GM23338 (cell line): ENCODE measurements around the gene SASH1. TPM values are rescaled to one million over a fixed set of nuclear protein-coding genes. Genes with fewer than 3 reads are reported as not detected.
A peak's percentile ranks its signal among the peaks of the same experiment; 100 is the strongest.

Experiments used
- ATAC-seq: fragments of 200-7000 bp; cut with Tn5 transposase; 3 replicates; pipeline ENCODE4 v1.9.1; 2020
- DNase-seq: peaks from one replicate; pipeline ENCODE4 v3.0.0-alpha.2; 2015; ENCODE audit warnings: low spot score
- H2AFZ ChIP-seq: fragments of 200-600 bp; sonication (generic); 2 replicates; pipeline ENCODE4 v1.8.0; 2016; ENCODE audit warnings: antibody characterized with exemption, mild to moderate bottlenecking, moderate library complexity
- H3F3A ChIP-seq: fragments of 200-600 bp; sonication (generic); replicated peaks from 2 replicates; pipeline ENCODE4 v1.8.0; 2017; ENCODE audit warnings: antibody characterized with exemption, mixed run types, low read depth
- H3K27ac ChIP-seq: fragments of 200-600 bp; sonication (generic); 2 replicates; pipeline ENCODE4 v1.6.1; 2016; ENCODE audit warnings: low read depth
- H3K27me3 ChIP-seq: fragments of 200-600 bp; sonication (generic); 2 replicates; pipeline ENCODE4 v1.8.0; 2016; ENCODE audit warnings: mild to moderate bottlenecking, mixed run types, moderate library complexity; ENCODE audit not compliant: insufficient read depth
- H3K36me3 ChIP-seq: fragments of 200-600 bp; sonication (generic); 2 replicates; pipeline ENCODE4 v1.8.0; 2016; ENCODE audit warnings: mild to moderate bottlenecking; ENCODE audit not compliant: insufficient read depth
- H3K4me1 ChIP-seq: fragments of 200-600 bp; sonication (generic); 2 replicates; pipeline ENCODE4 v1.8.0; 2016; ENCODE audit warnings: mild to moderate bottlenecking, moderate library complexity; ENCODE audit not compliant: insufficient read depth
- H3K4me2 ChIP-seq: fragments of 200-600 bp; sonication (generic); 2 replicates; pipeline ENCODE4 v1.7.1; 2017; ENCODE audit warnings: mixed run types
- H3K4me3 ChIP-seq: fragments of 200-600 bp; sonication (generic); 2 replicates; pipeline ENCODE4 v1.6.1; 2016; ENCODE audit warnings: mixed run types
- H3K79me2 ChIP-seq: fragments of 200-600 bp; sonication (generic); replicated peaks from 2 replicates; pipeline ENCODE4 v1.8.0; 2017; ENCODE audit warnings: mild to moderate bottlenecking; ENCODE audit not compliant: insufficient read depth
- H3K9me2 ChIP-seq: fragments of 200-600 bp; sonication (generic); 2 replicates; pipeline ENCODE4 v1.8.0; 2017; ENCODE audit not compliant: insufficient read depth
- H4K20me1 ChIP-seq: fragments of 200-600 bp; sonication (generic); replicated peaks from 2 replicates; pipeline ENCODE4 v1.8.0; 2017; ENCODE audit warnings: mild to moderate bottlenecking; ENCODE audit not compliant: insufficient read depth
- H3K27ac Mint-ChIP-seq: 2 replicates; pipeline ENCODE4 v1.8.0; 2020; ENCODE audit warnings: inconsistent platforms, mild to moderate bottlenecking, moderate library complexity, mixed read lengths
- H3K27me3 Mint-ChIP-seq: 3 replicates; pipeline ENCODE4 v1.8.0; 2022; ENCODE audit warnings: low read depth, mild to moderate bottlenecking, moderate library complexity, mixed read lengths, inconsistent platforms; ENCODE audit not compliant: insufficient read depth, poor library complexity
- H3K36me3 Mint-ChIP-seq: 3 replicates; pipeline ENCODE4 v1.8.0; 2021; ENCODE audit warnings: low read depth, mild to moderate bottlenecking, inconsistent platforms, moderate library complexity, mixed read lengths
- H3K4me1 Mint-ChIP-seq: 3 replicates; pipeline ENCODE4 v1.8.0; 2020; ENCODE audit warnings: mild to moderate bottlenecking, inconsistent platforms, mixed read lengths
- H3K4me3 Mint-ChIP-seq: 3 replicates; pipeline ENCODE4 v1.8.0; 2021; ENCODE audit warnings: moderate library complexity, mild to moderate bottlenecking, inconsistent platforms, mixed read lengths
- H3K9me3 Mint-ChIP-seq: 3 replicates; pipeline ENCODE4 v1.8.0; 2020; ENCODE audit warnings: moderate library complexity, mild to moderate bottlenecking, inconsistent platforms, mixed read lengths
- CREB1 ChIP-seq: fragments of 250-450 bp; sonication (Bioruptor Pico); IDR thresholded peaks from 2 replicates; pipeline ENCODE4 v1.5.0; 2020; ENCODE audit warnings: low read depth, mild to moderate bottlenecking, moderate library complexity
- EZH2phosphoT487 ChIP-seq: fragments of 200-600 bp; sonication (generic); IDR thresholded peaks from one replicate; pipeline ENCODE4 v1.8.1; 2018; ENCODE audit warnings: antibody characterized with exemption; ENCODE audit not compliant: unreplicated experiment
- NANOG ChIP-seq: IDR thresholded peaks from 2 replicates; pipeline ENCODE4 v1.6.1; 2016; ENCODE audit warnings: antibody characterized with exemption, borderline replicate concordance
- POLR2AphosphoS5 ChIP-seq: IDR thresholded peaks from 2 replicates; pipeline ENCODE4 v1.6.1; 2016; ENCODE audit warnings: antibody characterized with exemption, low read depth
- STAT1 ChIP-seq: IDR thresholded peaks from one replicate; pipeline ENCODE4 v1.6.1; 2016; ENCODE audit warnings: antibody characterized with exemption; ENCODE audit not compliant: unreplicated experiment
- polyA plus RNA-seq: library from polyadenylated mRNA; unstranded; fragments of >200 nt; fragmentation: Nextera tagmentation; extraction: Ambion mirVana; gene quantifications from 2 replicates; pipeline ENCODE4 v1.2.1, GENCODE V29; 2016
- total RNA-seq: library from RNA; depleted of rRNA; stranded (reverse); fragments of >200 nt; shearing (Covaris generic); gene quantifications from 2 replicates; pipeline ENCODE4 v1.2.3, GENCODE V29; 2014
- TF ChIP-seq, protein P1 (sequence below): IDR thresholded peaks from one replicate; pipeline ENCODE4 v1.6.1; 2018; ENCODE audit warnings: antibody characterized with exemption; ENCODE audit not compliant: unreplicated experiment
- TF ChIP-seq, protein P2 (sequence below): IDR thresholded peaks from 2 replicates; pipeline ENCODE4 v1.6.1; 2016; ENCODE audit warnings: antibody characterized with exemption
- TF ChIP-seq, protein P3 (sequence below), 2 experiments: fragments of 200-600 bp in 1 of 2; sonication (generic) in 1 of 2; conservative IDR thresholded peaks; 2 replicates each; pipeline versions ENCODE4 v1.5.1 to v1.6.1; 2016 to 2017; ENCODE audit warnings: antibody characterized with exemption in 2 of 2, low read depth in 2 of 2, mild to moderate bottlenecking in 2 of 2, moderate library complexity in 1 of 2

Gene SASH1
- total and polyA plus RNA-seq, 2 experiments from 2014 or later: 8.2 to 30.2 TPM

DNA sequence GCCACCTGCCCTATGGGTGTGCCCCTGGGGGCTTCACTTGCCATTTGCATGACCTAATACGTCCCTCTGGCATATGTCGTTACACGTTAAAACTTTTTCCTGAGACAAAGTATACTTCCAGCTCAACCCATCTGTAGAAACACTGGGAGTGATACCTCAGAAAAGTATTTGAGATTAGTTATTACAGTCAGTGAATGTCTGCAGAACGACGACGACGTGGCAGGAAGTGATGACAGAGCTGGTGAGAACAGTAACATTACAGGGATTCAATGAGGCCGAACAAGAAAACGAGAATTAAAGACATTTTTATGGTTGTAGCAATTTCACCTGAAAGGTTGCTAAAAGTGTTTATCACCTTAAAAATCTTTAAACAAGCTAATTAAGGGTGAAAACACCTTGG, 40.2 kb downstream of the SASH1 start (continued):
- TF ChIP-seq, protein P1, sequence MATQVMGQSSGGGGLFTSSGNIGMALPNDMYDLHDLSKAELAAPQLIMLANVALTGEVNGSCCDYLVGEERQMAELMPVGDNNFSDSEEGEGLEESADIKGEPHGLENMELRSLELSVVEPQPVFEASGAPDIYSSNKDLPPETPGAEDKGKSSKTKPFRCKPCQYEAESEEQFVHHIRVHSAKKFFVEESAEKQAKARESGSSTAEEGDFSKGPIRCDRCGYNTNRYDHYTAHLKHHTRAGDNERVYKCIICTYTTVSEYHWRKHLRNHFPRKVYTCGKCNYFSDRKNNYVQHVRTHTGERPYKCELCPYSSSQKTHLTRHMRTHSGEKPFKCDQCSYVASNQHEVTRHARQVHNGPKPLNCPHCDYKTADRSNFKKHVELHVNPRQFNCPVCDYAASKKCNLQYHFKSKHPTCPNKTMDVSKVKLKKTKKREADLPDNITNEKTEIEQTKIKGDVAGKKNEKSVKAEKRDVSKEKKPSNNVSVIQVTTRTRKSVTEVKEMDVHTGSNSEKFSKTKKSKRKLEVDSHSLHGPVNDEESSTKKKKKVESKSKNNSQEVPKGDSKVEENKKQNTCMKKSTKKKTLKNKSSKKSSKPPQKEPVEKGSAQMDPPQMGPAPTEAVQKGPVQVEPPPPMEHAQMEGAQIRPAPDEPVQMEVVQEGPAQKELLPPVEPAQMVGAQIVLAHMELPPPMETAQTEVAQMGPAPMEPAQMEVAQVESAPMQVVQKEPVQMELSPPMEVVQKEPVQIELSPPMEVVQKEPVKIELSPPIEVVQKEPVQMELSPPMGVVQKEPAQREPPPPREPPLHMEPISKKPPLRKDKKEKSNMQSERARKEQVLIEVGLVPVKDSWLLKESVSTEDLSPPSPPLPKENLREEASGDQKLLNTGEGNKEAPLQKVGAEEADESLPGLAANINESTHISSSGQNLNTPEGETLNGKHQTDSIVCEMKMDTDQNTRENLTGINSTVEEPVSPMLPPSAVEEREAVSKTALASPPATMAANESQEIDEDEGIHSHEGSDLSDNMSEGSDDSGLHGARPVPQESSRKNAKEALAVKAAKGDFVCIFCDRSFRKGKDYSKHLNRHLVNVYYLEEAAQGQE: no peak
- TF ChIP-seq NANOG: no peak
- no peak for TF ChIP-seq POLR2AphosphoS5
- no peak for TF ChIP-seq EZH2phosphoT487
- TF ChIP-seq, protein P2, sequence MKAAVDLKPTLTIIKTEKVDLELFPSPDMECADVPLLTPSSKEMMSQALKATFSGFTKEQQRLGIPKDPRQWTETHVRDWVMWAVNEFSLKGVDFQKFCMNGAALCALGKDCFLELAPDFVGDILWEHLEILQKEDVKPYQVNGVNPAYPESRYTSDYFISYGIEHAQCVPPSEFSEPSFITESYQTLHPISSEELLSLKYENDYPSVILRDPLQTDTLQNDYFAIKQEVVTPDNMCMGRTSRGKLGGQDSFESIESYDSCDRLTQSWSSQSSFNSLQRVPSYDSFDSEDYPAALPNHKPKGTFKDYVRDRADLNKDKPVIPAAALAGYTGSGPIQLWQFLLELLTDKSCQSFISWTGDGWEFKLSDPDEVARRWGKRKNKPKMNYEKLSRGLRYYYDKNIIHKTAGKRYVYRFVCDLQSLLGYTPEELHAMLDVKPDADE: no peak
- TF ChIP-seq, protein P3, sequence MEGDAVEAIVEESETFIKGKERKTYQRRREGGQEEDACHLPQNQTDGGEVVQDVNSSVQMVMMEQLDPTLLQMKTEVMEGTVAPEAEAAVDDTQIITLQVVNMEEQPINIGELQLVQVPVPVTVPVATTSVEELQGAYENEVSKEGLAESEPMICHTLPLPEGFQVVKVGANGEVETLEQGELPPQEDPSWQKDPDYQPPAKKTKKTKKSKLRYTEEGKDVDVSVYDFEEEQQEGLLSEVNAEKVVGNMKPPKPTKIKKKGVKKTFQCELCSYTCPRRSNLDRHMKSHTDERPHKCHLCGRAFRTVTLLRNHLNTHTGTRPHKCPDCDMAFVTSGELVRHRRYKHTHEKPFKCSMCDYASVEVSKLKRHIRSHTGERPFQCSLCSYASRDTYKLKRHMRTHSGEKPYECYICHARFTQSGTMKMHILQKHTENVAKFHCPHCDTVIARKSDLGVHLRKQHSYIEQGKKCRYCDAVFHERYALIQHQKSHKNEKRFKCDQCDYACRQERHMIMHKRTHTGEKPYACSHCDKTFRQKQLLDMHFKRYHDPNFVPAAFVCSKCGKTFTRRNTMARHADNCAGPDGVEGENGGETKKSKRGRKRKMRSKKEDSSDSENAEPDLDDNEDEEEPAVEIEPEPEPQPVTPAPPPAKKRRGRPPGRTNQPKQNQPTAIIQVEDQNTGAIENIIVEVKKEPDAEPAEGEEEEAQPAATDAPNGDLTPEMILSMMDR (conservative IDR thresholded peaks at IDR 0.05; ENCODE audit: low read depth in 2 of 2): no peak
- TF ChIP-seq CREB1 (CRISPR knock-in tag): no peak

DNA sequence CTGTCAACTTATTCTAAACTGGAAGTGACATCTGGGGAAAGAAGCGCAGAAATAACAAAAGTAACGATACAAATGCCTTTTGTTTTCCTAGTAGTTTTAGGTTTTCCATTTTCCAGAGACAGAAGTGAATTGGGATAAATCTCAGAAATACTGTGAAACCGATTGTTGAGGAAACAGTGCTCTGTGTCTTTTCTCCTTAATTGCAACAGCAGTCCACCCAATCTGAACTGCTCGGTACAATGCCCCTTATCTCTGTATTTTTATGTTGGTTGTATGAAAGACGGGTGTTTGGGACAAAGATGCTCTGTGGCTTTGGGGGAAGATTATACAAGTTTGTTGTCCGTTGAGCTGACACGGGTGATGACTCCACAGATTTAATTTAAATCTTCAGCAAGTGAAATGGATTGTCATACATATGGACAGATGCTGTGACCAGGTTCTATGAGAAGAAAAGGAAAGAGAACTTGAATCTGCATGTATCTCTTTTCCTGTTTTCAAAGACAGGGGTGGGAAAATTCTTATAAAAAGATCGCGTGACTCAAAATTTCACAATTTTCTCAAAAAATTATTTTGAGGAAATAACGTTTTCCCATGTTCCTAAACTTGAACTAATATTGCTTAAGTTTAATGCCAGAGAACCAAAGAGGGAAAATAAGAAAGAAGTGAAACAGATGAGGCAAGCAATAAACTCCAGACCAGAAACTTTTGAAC, 41.2 kb downstream of the SASH1 start:
- 0 out of 2 replicates have a peak overlapping the region, but pooled peaks have one; percentile 20 for H3K4me2 ChIP-seq

More for the DNA sequence above, 41.2 kb downstream of the SASH1 start:
- no peak for DNase-seq
- H3K4me3 ChIP-seq: no peak overlapping the region
- Mint-ChIP-seq H3K36me3 (peaks cover 3% of the 10 kb centered on the region; the same call in 1 of the 3 replicates), H3K9me3 (no peaks in the 10 kb centered on the region; the same call in 2 of the 3 replicates), H3K27ac (peak overlapping the region; percentile 60), H3K4me3 (no peak overlapping the region), H3K4me1 (peaks cover 43% of the 10 kb centered on the region), H3K27me3 (peaks cover 11% of the 10 kb centered on the region)
- H4K20me1 ChIP-seq: peaks cover 4% of the 10 kb centered on the region; the same call in 1 of the 2 replicates
- H3K27ac ChIP-seq: no peak overlapping the region
- ATAC-seq: no peak
- peaks cover 69% of the 10 kb centered on the region for H3K79me2 ChIP-seq
- peaks cover 27% of the 10 kb centered on the region for H3K4me1 ChIP-seq
- H3K27me3 ChIP-seq: no peaks in the 10 kb centered on the region
- no peaks in the 10 kb centered on the region for H3K36me3 ChIP-seq
- no peak for TF ChIP-seq STAT1
- no peaks in the 10 kb centered on the region for H3K9me2 ChIP-seq
- H2AFZ ChIP-seq: no peak overlapping the region
- no peaks in the 10 kb centered on the region for H3F3A ChIP-seq
